ENCODE measurements around the gene SRBD1. TPM values are rescaled to one million over a fixed set of nuclear protein-coding genes. Genes with fewer than 3 reads are reported as not detected.

SRBD1 gene
- total and polyA plus RNA-seq, 4 donors: 4.0 to 22.2 (median 10.0) TPM

DNA sequence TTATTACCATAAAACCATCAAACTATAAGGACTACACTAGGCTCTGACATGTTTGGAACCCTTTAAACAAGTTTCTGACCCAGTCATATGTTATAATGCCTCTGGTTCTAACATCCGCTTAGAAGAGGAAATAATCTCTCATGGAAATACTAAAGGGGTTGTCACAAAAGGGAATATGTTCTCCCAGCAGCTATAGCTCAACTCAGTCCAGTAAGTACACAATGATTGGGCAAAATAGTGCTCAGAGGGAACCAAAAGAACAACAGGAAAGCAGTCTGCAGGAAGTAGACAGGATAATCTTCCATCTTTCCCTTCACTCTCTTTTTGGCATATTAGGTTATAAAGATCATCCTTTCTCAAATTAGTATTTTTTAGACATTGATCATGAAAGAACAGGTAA lies 4.3 kb downstream of the SRBD1 start:
- Histone ChIP-seq H3K27me3 (ENCODE audit: control insufficient read depth in 4 of 4, insufficient read depth in 4 of 4, low read length in 3 of 4) (no peaks in the 10 kb centered on the region), H3K9me3 (ENCODE audit: control insufficient read depth in 4 of 4, low read length in 3 of 4) (no peaks in the 10 kb centered on the region), H3K4me3 (ENCODE audit: low read depth in 1 of 3, low read length in 3 of 3) (no peak overlapping the region), H3K27ac (ENCODE audit: low read depth in 1 of 2, low read length in 2 of 2) (no peak overlapping the region), H3K36me3 (ENCODE audit: control insufficient read depth in 4 of 4, insufficient read depth in 3 of 4, low read depth in 1 of 4, low read length in 3 of 4) (peaks cover under 1 to 14% (median 5%) of the 10 kb centered on the region in 4 donors), H3K9ac (ENCODE audit: low read depth in 1 of 2, low read length in 2 of 2) (no peak overlapping the region), H3K4me1 (ENCODE audit: control insufficient read depth in 4 of 4, insufficient read depth in 4 of 4, low read length in 3 of 4) (peaks cover 0 to 12% (median 8%) of the 10 kb centered on the region in 4 donors)
- 74% methylated on average over 1 of the region's 1 CpG for WGBS
- DNase-seq (ENCODE audit: low spot score): no peak
- no peak for TF ChIP-seq FOXA1 (IDR thresholded peaks at IDR 0.05)
- TF ChIP-seq, protein P1, sequence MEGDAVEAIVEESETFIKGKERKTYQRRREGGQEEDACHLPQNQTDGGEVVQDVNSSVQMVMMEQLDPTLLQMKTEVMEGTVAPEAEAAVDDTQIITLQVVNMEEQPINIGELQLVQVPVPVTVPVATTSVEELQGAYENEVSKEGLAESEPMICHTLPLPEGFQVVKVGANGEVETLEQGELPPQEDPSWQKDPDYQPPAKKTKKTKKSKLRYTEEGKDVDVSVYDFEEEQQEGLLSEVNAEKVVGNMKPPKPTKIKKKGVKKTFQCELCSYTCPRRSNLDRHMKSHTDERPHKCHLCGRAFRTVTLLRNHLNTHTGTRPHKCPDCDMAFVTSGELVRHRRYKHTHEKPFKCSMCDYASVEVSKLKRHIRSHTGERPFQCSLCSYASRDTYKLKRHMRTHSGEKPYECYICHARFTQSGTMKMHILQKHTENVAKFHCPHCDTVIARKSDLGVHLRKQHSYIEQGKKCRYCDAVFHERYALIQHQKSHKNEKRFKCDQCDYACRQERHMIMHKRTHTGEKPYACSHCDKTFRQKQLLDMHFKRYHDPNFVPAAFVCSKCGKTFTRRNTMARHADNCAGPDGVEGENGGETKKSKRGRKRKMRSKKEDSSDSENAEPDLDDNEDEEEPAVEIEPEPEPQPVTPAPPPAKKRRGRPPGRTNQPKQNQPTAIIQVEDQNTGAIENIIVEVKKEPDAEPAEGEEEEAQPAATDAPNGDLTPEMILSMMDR (IDR thresholded peaks at IDR 0.05; ENCODE audit: low read depth, low read length, missing input control): no peak
- no peak for TF ChIP-seq NR2F2 (IDR thresholded peaks at IDR 0.05)
- TF ChIP-seq JUND (IDR thresholded peaks at IDR 0.05): no peak
- TF ChIP-seq RXRA (IDR thresholded peaks at IDR 0.05): no peak
- TF ChIP-seq GABPA (IDR thresholded peaks at IDR 0.05 in 1 of 2, conservative IDR thresholded peaks at IDR 0.05 in 1 of 2): no peak
- no peak for TF ChIP-seq RAD21 (IDR thresholded peaks at IDR 0.05)
- no peak for TF ChIP-seq TAF1 (conservative IDR thresholded peaks at IDR 0.05)
- no peak for TF ChIP-seq SP1 (IDR thresholded peaks at IDR 0.05)

DNA sequence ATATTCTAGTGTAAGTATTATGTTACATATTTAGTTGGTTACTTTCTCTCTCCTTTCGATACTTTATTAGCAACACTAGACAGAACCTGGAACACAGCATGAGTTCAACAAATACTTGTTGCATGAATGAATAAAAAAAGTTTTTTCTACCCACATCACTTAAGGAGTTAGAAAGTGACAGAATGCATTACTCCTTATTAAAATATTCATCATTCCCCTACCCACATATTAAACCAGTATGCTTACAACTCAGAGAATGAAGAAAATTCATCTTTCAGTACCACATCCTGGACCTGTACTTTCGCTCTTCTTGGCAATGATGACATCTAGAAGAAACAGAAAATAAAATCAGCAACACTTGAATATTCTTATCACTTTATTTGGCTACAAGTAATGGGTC lies 6.0 kb downstream of the SRBD1 start:
- Histone ChIP-seq H3K4me3 (ENCODE audit: low read depth in 1 of 3, low read length in 3 of 3) (no peak overlapping the region), H3K4me1 (ENCODE audit: control insufficient read depth in 4 of 4, insufficient read depth in 4 of 4, low read length in 3 of 4) (peaks cover 0 to 9% (median 6%) of the 10 kb centered on the region in 4 donors), H3K9ac (ENCODE audit: low read depth in 1 of 2, low read length in 2 of 2) (no peak overlapping the region), H3K27ac (ENCODE audit: low read depth in 1 of 2, low read length in 2 of 2) (no peak overlapping the region), H3K36me3 (ENCODE audit: control insufficient read depth in 4 of 4, insufficient read depth in 3 of 4, low read depth in 1 of 4, low read length in 3 of 4) (peaks cover 3 to 24% (median 19%) of the 10 kb centered on the region in 4 donors), H3K9me3 (ENCODE audit: control insufficient read depth in 4 of 4, low read length in 3 of 4) (no peaks in the 10 kb centered on the region), H3K27me3 (ENCODE audit: control insufficient read depth in 4 of 4, insufficient read depth in 4 of 4, low read length in 3 of 4) (no peaks in the 10 kb centered on the region)
- TF ChIP-seq, protein P1 (IDR thresholded peaks at IDR 0.05; ENCODE audit: low read depth, low read length, missing input control): no peak
- TF ChIP-seq FOXA1 (IDR thresholded peaks at IDR 0.05) (no peak), GABPA (IDR thresholded peaks at IDR 0.05 in 1 of 2, conservative IDR thresholded peaks at IDR 0.05 in 1 of 2) (no peak), TAF1 (conservative IDR thresholded peaks at IDR 0.05) (no peak), RAD21 (IDR thresholded peaks at IDR 0.05) (no peak), NR2F2 (IDR thresholded peaks at IDR 0.05) (no peak), SP1 (IDR thresholded peaks at IDR 0.05) (no peak), EGR1 (IDR thresholded peaks at IDR 0.05; ENCODE audit: low read depth in 2 of 2) (no peak), FOXA2 (IDR thresholded peaks at IDR 0.05) (no peak), YY1 (IDR thresholded peaks at IDR 0.05) (no peak)
- TF ChIP-seq, protein P2, sequence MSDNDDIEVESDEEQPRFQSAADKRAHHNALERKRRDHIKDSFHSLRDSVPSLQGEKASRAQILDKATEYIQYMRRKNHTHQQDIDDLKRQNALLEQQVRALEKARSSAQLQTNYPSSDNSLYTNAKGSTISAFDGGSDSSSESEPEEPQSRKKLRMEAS (IDR thresholded peaks at IDR 0.05): no peak
- TF ChIP-seq, protein P3, sequence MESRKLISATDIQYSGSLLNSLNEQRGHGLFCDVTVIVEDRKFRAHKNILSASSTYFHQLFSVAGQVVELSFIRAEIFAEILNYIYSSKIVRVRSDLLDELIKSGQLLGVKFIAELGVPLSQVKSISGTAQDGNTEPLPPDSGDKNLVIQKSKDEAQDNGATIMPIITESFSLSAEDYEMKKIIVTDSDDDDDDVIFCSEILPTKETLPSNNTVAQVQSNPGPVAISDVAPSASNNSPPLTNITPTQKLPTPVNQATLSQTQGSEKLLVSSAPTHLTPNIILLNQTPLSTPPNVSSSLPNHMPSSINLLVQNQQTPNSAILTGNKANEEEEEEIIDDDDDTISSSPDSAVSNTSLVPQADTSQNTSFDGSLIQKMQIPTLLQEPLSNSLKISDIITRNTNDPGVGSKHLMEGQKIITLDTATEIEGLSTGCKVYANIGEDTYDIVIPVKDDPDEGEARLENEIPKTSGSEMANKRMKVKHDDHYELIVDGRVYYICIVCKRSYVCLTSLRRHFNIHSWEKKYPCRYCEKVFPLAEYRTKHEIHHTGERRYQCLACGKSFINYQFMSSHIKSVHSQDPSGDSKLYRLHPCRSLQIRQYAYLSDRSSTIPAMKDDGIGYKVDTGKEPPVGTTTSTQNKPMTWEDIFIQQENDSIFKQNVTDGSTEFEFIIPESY (IDR thresholded peaks at IDR 0.05): no peak
- DNase-seq (ENCODE audit: low spot score): no peak
- WGBS: 96% methylated on average over 2 of the region's 2 CpGs
